Measurements from ENCODE around the gene DYNC2I2. TPM values are rescaled to one million over a fixed set of nuclear protein-coding genes. Genes with fewer than 3 reads are reported as not detected.
"Not testable (repeated sequence)": the region's sequence is repeated elsewhere in the genome, so short reads cannot be mapped to it uniquely, and the experiment has no call there.

The DYNC2I2 gene
- total RNA-seq, 2 experiments from 2014 or later, result 44.9 to 45.2 TPM

GRCh38 chr9:128696923-128697707 lies 40.5 kb upstream of the DYNC2I2 start:
- no peaks in the 10 kb centered on the region for H3K27me3 Mint-ChIP-seq
- intact Hi-C loops (cut with micrococcal nuclease), result no loop called here
- no peak for DNase-seq
- H3K9me3 Mint-ChIP-seq, result no peaks in the 10 kb centered on the region
- CTCF ChIA-PET, result interaction anchor here (1.4 kb wide), 1 partner anchor 49 kb away, joined by 3 read pairs; no protein-coding TSS in a partner anchor
- H3K36me3 Mint-ChIP-seq, result peaks cover 31% of the 10 kb centered on the region
- peaks cover 16% of the 10 kb centered on the region for H3K4me1 Mint-ChIP-seq (ENCODE audit: low read depth)
- H3K27ac Mint-ChIP-seq, result no peak overlapping the region
- POLR2A ChIA-PET, result interaction anchor here (1.3 to 1.7 kb wide), 3 partner anchors 8 to 13 kb away, joined by 4 to 6 read pairs (median 5); partner anchors contain the start of gene SET
- no peak overlapping the region for H3K4me3 Mint-ChIP-seq

- Mint-ChIP-seq H3K27me3 (no peaks in the 10 kb centered on the region), H3K27ac (no peak overlapping the region), H3K4me3 (no peak overlapping the region), H3K9me3 (no peaks in the 10 kb centered on the region), H3K4me1 (ENCODE audit: low read depth) (peaks cover 20% of the 10 kb centered on the region), H3K36me3 (peaks cover 46% of the 10 kb centered on the region)
- POLR2A ChIA-PET, result interaction anchor here (1.5 kb wide), 1 partner anchor 11 kb away, joined by 6 read pairs; no protein-coding TSS in a partner anchor
- no peak for DNase-seq
- intact Hi-C loops (cut with micrococcal nuclease), result no loop called here
- CTCF ChIA-PET, result no interaction called here
These were observed 37.7 kb upstream of the DYNC2I2 start for GRCh38 chr9:128694344-128694743.

- not testable (repeated sequence) for DNase-seq
These were observed 37.1 kb upstream of the DYNC2I2 start for GRCh38 chr9:128693738-128694137.

GRCh38 chr9:128690684-128691034 lies 34.0 kb upstream of the DYNC2I2 start:
- ChIA-PET CTCF (interaction anchor here (0.6 to 2.6 kb wide), 4 partner anchors 10 to 127 kb away, joined by 3 to 6 read pairs (median 4); partner anchors contain the start of genes ENDOG and PKN3), POLR2A (interaction anchor here (1.3 to 2.2 kb wide), 2 partner anchors 11 to 355 kb away, joined by 4 to 9 read pairs; partner anchors contain the start of gene PKN3)
- Mint-ChIP-seq H3K9me3 (no peaks in the 10 kb centered on the region), H3K4me3 (peak overlapping the region; percentile 96), H3K36me3 (peaks cover 38% of the 10 kb centered on the region), H3K27me3 (no peaks in the 10 kb centered on the region), H3K27ac (peak overlapping the region; percentile 95), H3K4me1 (ENCODE audit: low read depth) (peaks cover 43% of the 10 kb centered on the region)
- intact Hi-C loops (cut with micrococcal nuclease), result loop anchor here (1.0 kb wide), 1 partner anchor 12 kb away; the partner anchor contains the start of gene PKN3
- no peak for DNase-seq

More at GRCh38 chr9:128693738-128694137, 37.1 kb upstream of the DYNC2I2 start:
- ChIA-PET CTCF (interaction anchor here (3.3 kb wide), 1 partner anchor 9 kb away, joined by 20 read pairs; the partner anchor contains the start of gene PKN3), POLR2A (interaction anchor here (0.6 to 1.5 kb wide), 2 partner anchors 10 to 576 kb away, joined by 4 to 6 read pairs; no protein-coding TSS in a partner anchor)
- H3K36me3 Mint-ChIP-seq, result peaks cover 46% of the 10 kb centered on the region
- intact Hi-C loops (cut with micrococcal nuclease); H3K4me3 Mint-ChIP-seq; H3K9me3 Mint-ChIP-seq; H3K27ac Mint-ChIP-seq; H3K27me3 Mint-ChIP-seq: not testable (repeated sequence)
- peaks cover 20% of the 10 kb centered on the region for H3K4me1 Mint-ChIP-seq (ENCODE audit: low read depth)

- CTCF ChIA-PET, result interaction anchor here (0.6 to 2.6 kb wide), 4 partner anchors 10 to 128 kb away, joined by 3 to 6 read pairs (median 4); partner anchors contain the start of genes ENDOG and PKN3
- POLR2A ChIA-PET, result interaction anchor here (0.9 to 2.2 kb wide), 6 partner anchors 7 to 354 kb away, joined by 3 to 9 read pairs (median 4); partner anchors contain the start of gene PKN3
- peak; percentile 60 for DNase-seq
- intact Hi-C loops (cut with micrococcal nuclease), result loop anchor here (1.0 to 5.0 kb wide), 4 partner anchors 12 to 257 kb away; partner anchors contain the start of genes DOLK, NUP188, PKN3 and SPTAN1
- Mint-ChIP-seq H3K4me3 (peak overlapping the region; percentile 96), H3K27me3 (no peaks in the 10 kb centered on the region), H3K27ac (peak overlapping the region; percentile 95), H3K4me1 (ENCODE audit: low read depth) (peaks cover 49% of the 10 kb centered on the region), H3K9me3 (no peaks in the 10 kb centered on the region), H3K36me3 (peaks cover 38% of the 10 kb centered on the region)
These were observed 33.4 kb upstream of the DYNC2I2 start for GRCh38 chr9:128689820-128690683.

- ChIA-PET CTCF (interaction anchor here (2.6 kb wide), 1 partner anchor 11 kb away, joined by 6 read pairs; no protein-coding TSS in a partner anchor), POLR2A (interaction anchor here (0.6 to 2.2 kb wide), 8 partner anchors 8 to 129 kb away, joined by 3 to 9 read pairs (median 4); partner anchors contain the start of genes ENDOG and PKN3)
- H3K36me3 Mint-ChIP-seq, result peaks cover 33% of the 10 kb centered on the region
- peak; percentile 63 for DNase-seq
- no peaks in the 10 kb centered on the region for H3K9me3 Mint-ChIP-seq
- peak overlapping the region; percentile 66 for H3K27ac Mint-ChIP-seq
- no peaks in the 10 kb centered on the region for H3K27me3 Mint-ChIP-seq
- H3K4me3 Mint-ChIP-seq, result peak overlapping the region; percentile 48
- intact Hi-C loops (cut with micrococcal nuclease), result loop anchor here (1.0 to 5.0 kb wide), 3 partner anchors 35 to 258 kb away; partner anchors contain the start of genes DOLK, NUP188, SPTAN1 and ZDHHC12
- H3K4me1 Mint-ChIP-seq (ENCODE audit: low read depth), result peaks cover 56% of the 10 kb centered on the region
These were observed 32.7 kb upstream of the DYNC2I2 start for GRCh38 chr9:128689293-128689774.

- H3K4me3 Mint-ChIP-seq, result peak within 1 kb of the TSS; percentile 81
- H3K4me1 Mint-ChIP-seq (ENCODE audit: low read depth), result peaks cover 54% of the 10 kb centered on the region
- intact Hi-C loops (cut with micrococcal nuclease), result loop anchor here (1.0 to 5.0 kb wide), 4 partner anchors 31 to 259 kb away; partner anchors contain the start of genes DOLK, NUP188, SPTAN1 and ZDHHC12
- H3K27me3 Mint-ChIP-seq, result no peaks in the 10 kb centered on the region
- H3K9me3 Mint-ChIP-seq, result no peaks in the 10 kb centered on the region
- POLR2A ChIA-PET, result interaction anchor here (0.6 to 2.2 kb wide), 8 partner anchors 9 to 130 kb away, joined by 3 to 9 read pairs (median 4); partner anchors contain the start of genes ENDOG and PKN3
- peaks cover 32% of the 10 kb centered on the region for H3K36me3 Mint-ChIP-seq
- CTCF ChIA-PET, result interaction anchor here (2.6 kb wide), 1 partner anchor 12 kb away, joined by 6 read pairs; no protein-coding TSS in a partner anchor
- peak within 1 kb of the TSS; percentile 95 for H3K27ac Mint-ChIP-seq
- DNase-seq, result peak; percentile 95
These were observed 32.0 kb upstream of the DYNC2I2 start, which contains the start of gene SET for GRCh38 chr9:128688501-128689292. SET (plus strand) TSS chr9:128689222; CDS start chr9:128689583, 361 bp downstream.

GRCh38 chr9:128687453-128687852 lies 30.8 kb upstream of the DYNC2I2 start:
- Mint-ChIP-seq H3K4me1 (ENCODE audit: low read depth) (peaks cover 53% of the 10 kb centered on the region), H3K36me3 (peaks cover 24% of the 10 kb centered on the region), H3K27me3 (no peaks in the 10 kb centered on the region), H3K9me3 (no peaks in the 10 kb centered on the region), H3K4me3 (peak overlapping the region; percentile 23), H3K27ac (peak overlapping the region; percentile 95)
- no peak for DNase-seq
- CTCF ChIA-PET, result interaction anchor here (0.6 kb wide), 1 partner anchor 212 kb away, joined by 3 read pairs; no protein-coding TSS in a partner anchor
- POLR2A ChIA-PET, result no interaction called here
- intact Hi-C loops (cut with micrococcal nuclease), result loop anchor here (5.0 kb wide), 1 partner anchor 260 kb away; the partner anchor contains the start of genes DOLK and NUP188

- ChIA-PET POLR2A (interaction anchor here (1.0 kb wide), 1 partner anchor 16 kb away, joined by 3 read pairs; no protein-coding TSS in a partner anchor), CTCF (no interaction called here)
- H3K27ac Mint-ChIP-seq, result peak overlapping the region; percentile 95
- peaks cover 44% of the 10 kb centered on the region for H3K4me1 Mint-ChIP-seq (ENCODE audit: low read depth)
- peak overlapping the region; percentile 99 for H3K4me3 Mint-ChIP-seq
- H3K9me3 Mint-ChIP-seq, result no peaks in the 10 kb centered on the region
- peaks cover 11% of the 10 kb centered on the region for H3K36me3 Mint-ChIP-seq
- H3K27me3 Mint-ChIP-seq, result no peaks in the 10 kb centered on the region
- peak; percentile 70 for DNase-seq
- intact Hi-C loops (cut with micrococcal nuclease), result loop anchor here (2.0 to 5.0 kb wide), 3 partner anchors 17 to 315 kb away; partner anchors contain the start of genes DOLK, NUP188, PKN3 and URM1
These were observed 29.2 kb upstream of the DYNC2I2 start for GRCh38 chr9:128685636-128686489.

Data from activated CD4-positive, alpha-beta memory T cell treated with anti-CD3 and anti-CD28 coated beads for 36 hours (primary cell).